GM23338 (cell line): Measurements from ENCODE around the gene RNASE2. TPM values are rescaled to one million over a fixed set of nuclear protein-coding genes. Genes with fewer than 3 reads are reported as not detected.

ENCODE experiments used
- ATAC-seq: fragments of 200-7000 bp; cut with Tn5 transposase; 3 replicates; pipeline ENCODE4 v1.9.1; 2020
- DNase-seq: peaks from one replicate; pipeline ENCODE4 v3.0.0-alpha.2; 2015; ENCODE audit warnings: low spot score
- H2AFZ ChIP-seq: fragments of 200-600 bp; sonication (generic); 2 replicates; pipeline ENCODE4 v1.8.0; 2016; ENCODE audit warnings: antibody characterized with exemption, mild to moderate bottlenecking, moderate library complexity
- H3F3A ChIP-seq: fragments of 200-600 bp; sonication (generic); replicated peaks from 2 replicates; pipeline ENCODE4 v1.8.0; 2017; ENCODE audit warnings: antibody characterized with exemption, mixed run types, low read depth
- H3K27ac ChIP-seq: fragments of 200-600 bp; sonication (generic); 2 replicates; pipeline ENCODE4 v1.6.1; 2016; ENCODE audit warnings: low read depth
- H3K27me3 ChIP-seq: fragments of 200-600 bp; sonication (generic); 2 replicates; pipeline ENCODE4 v1.8.0; 2016; ENCODE audit warnings: mild to moderate bottlenecking, mixed run types, moderate library complexity; ENCODE audit not compliant: insufficient read depth
- H3K36me3 ChIP-seq: fragments of 200-600 bp; sonication (generic); 2 replicates; pipeline ENCODE4 v1.8.0; 2016; ENCODE audit warnings: mild to moderate bottlenecking; ENCODE audit not compliant: insufficient read depth
- H3K4me1 ChIP-seq: fragments of 200-600 bp; sonication (generic); 2 replicates; pipeline ENCODE4 v1.8.0; 2016; ENCODE audit warnings: mild to moderate bottlenecking, moderate library complexity; ENCODE audit not compliant: insufficient read depth
- H3K4me2 ChIP-seq: fragments of 200-600 bp; sonication (generic); 2 replicates; pipeline ENCODE4 v1.7.1; 2017; ENCODE audit warnings: mixed run types
- H3K4me3 ChIP-seq: fragments of 200-600 bp; sonication (generic); 2 replicates; pipeline ENCODE4 v1.6.1; 2016; ENCODE audit warnings: mixed run types
- H3K79me2 ChIP-seq: fragments of 200-600 bp; sonication (generic); replicated peaks from 2 replicates; pipeline ENCODE4 v1.8.0; 2017; ENCODE audit warnings: mild to moderate bottlenecking; ENCODE audit not compliant: insufficient read depth
- H3K9me2 ChIP-seq: fragments of 200-600 bp; sonication (generic); 2 replicates; pipeline ENCODE4 v1.8.0; 2017; ENCODE audit not compliant: insufficient read depth
- H4K20me1 ChIP-seq: fragments of 200-600 bp; sonication (generic); replicated peaks from 2 replicates; pipeline ENCODE4 v1.8.0; 2017; ENCODE audit warnings: mild to moderate bottlenecking; ENCODE audit not compliant: insufficient read depth
- H3K27ac Mint-ChIP-seq: 2 replicates; pipeline ENCODE4 v1.8.0; 2020; ENCODE audit warnings: inconsistent platforms, mild to moderate bottlenecking, moderate library complexity, mixed read lengths
- H3K27me3 Mint-ChIP-seq: 3 replicates; pipeline ENCODE4 v1.8.0; 2022; ENCODE audit warnings: low read depth, mild to moderate bottlenecking, moderate library complexity, mixed read lengths, inconsistent platforms; ENCODE audit not compliant: insufficient read depth, poor library complexity
- H3K36me3 Mint-ChIP-seq: 3 replicates; pipeline ENCODE4 v1.8.0; 2021; ENCODE audit warnings: low read depth, mild to moderate bottlenecking, inconsistent platforms, moderate library complexity, mixed read lengths
- H3K4me1 Mint-ChIP-seq: 3 replicates; pipeline ENCODE4 v1.8.0; 2020; ENCODE audit warnings: mild to moderate bottlenecking, inconsistent platforms, mixed read lengths
- H3K4me3 Mint-ChIP-seq: 3 replicates; pipeline ENCODE4 v1.8.0; 2021; ENCODE audit warnings: moderate library complexity, mild to moderate bottlenecking, inconsistent platforms, mixed read lengths
- H3K9me3 Mint-ChIP-seq: 3 replicates; pipeline ENCODE4 v1.8.0; 2020; ENCODE audit warnings: moderate library complexity, mild to moderate bottlenecking, inconsistent platforms, mixed read lengths
- CREB1 ChIP-seq: fragments of 250-450 bp; sonication (Bioruptor Pico); IDR thresholded peaks from 2 replicates; pipeline ENCODE4 v1.5.0; 2020; ENCODE audit warnings: low read depth, mild to moderate bottlenecking, moderate library complexity
- CTCF ChIP-seq, 2 experiments: fragments of 200-600 bp in 1 of 2; sonication (generic) in 1 of 2; conservative IDR thresholded peaks; 2 replicates each; pipeline versions ENCODE4 v1.5.1 to v1.6.1; 2016 to 2017; ENCODE audit warnings: antibody characterized with exemption in 2 of 2, low read depth in 2 of 2, mild to moderate bottlenecking in 2 of 2, moderate library complexity in 1 of 2
- ETS1 ChIP-seq: IDR thresholded peaks from 2 replicates; pipeline ENCODE4 v1.6.1; 2016; ENCODE audit warnings: antibody characterized with exemption
- EZH2 ChIP-seq: fragments of 200-600 bp; sonication (generic); IDR thresholded peaks from one replicate; pipeline ENCODE4 v1.8.0; 2017; ENCODE audit warnings: antibody characterized with exemption, mild to moderate bottlenecking, low read depth; ENCODE audit not compliant: unreplicated experiment
- EZH2phosphoT487 ChIP-seq: fragments of 200-600 bp; sonication (generic); IDR thresholded peaks from one replicate; pipeline ENCODE4 v1.8.1; 2018; ENCODE audit warnings: antibody characterized with exemption; ENCODE audit not compliant: unreplicated experiment
- JUNB ChIP-seq: IDR thresholded peaks from one replicate; pipeline ENCODE4 v1.6.1; 2016; ENCODE audit warnings: antibody characterized with exemption; ENCODE audit not compliant: unreplicated experiment
- NANOG ChIP-seq: IDR thresholded peaks from 2 replicates; pipeline ENCODE4 v1.6.1; 2016; ENCODE audit warnings: antibody characterized with exemption, borderline replicate concordance
- POLR2AphosphoS5 ChIP-seq: IDR thresholded peaks from 2 replicates; pipeline ENCODE4 v1.6.1; 2016; ENCODE audit warnings: antibody characterized with exemption, low read depth
- REST ChIP-seq: IDR thresholded peaks from one replicate; pipeline ENCODE4 v1.6.1; 2018; ENCODE audit warnings: antibody characterized with exemption; ENCODE audit not compliant: unreplicated experiment
- STAT1 ChIP-seq: IDR thresholded peaks from one replicate; pipeline ENCODE4 v1.6.1; 2016; ENCODE audit warnings: antibody characterized with exemption; ENCODE audit not compliant: unreplicated experiment
- ZNF114 ChIP-seq: fragments of 250-450 bp; sonication (Bioruptor Pico); IDR thresholded peaks from 2 replicates; pipeline ENCODE4 v1.5.0; 2020; ENCODE audit warnings: mild to moderate bottlenecking, moderate library complexity
- ZNF331 ChIP-seq: fragments of 250-450 bp; sonication (Bioruptor Pico); IDR thresholded peaks from 2 replicates; pipeline ENCODE4 v1.5.0; 2020; ENCODE audit warnings: low read depth, mild to moderate bottlenecking, moderate library complexity
- ZNF462 ChIP-seq: fragments of 250-450 bp; sonication (Bioruptor Pico); IDR thresholded peaks from 2 replicates; pipeline ENCODE4 v1.5.0; 2020; ENCODE audit warnings: mild to moderate bottlenecking, moderate library complexity
- polyA plus RNA-seq: library from polyadenylated mRNA; unstranded; fragments of >200 nt; fragmentation: Nextera tagmentation; extraction: Ambion mirVana; gene quantifications from 2 replicates; pipeline ENCODE4 v1.2.1, GENCODE V29; 2016
- total RNA-seq: library from RNA; depleted of rRNA; stranded (reverse); fragments of >200 nt; shearing (Covaris generic); gene quantifications from 2 replicates; pipeline ENCODE4 v1.2.3, GENCODE V29; 2014

RNASE2 gene
- total and polyA plus RNA-seq, 2 experiments from 2014 or later: not detected

- no peaks in the 10 kb centered on the region for H4K20me1 ChIP-seq
- TF ChIP-seq ZNF462 (no peak), REST (no peak), ETS1 (no peak), STAT1 (no peak), EZH2 (no peak), NANOG (no peak), JUNB (no peak), ZNF114 (CRISPR knock-in tag) (no peak), ZNF331 (CRISPR knock-in tag) (no peak), CTCF (conservative IDR thresholded peaks at IDR 0.05; ENCODE audit: low read depth in 2 of 2) (no peak), EZH2phosphoT487 (no peak), POLR2AphosphoS5 (no peak), CREB1 (CRISPR knock-in tag) (no peak)
- H2AFZ ChIP-seq: 0 out of 2 replicates have a peak overlapping the region, but pooled peaks have one; percentile 69
- no peaks in the 10 kb centered on the region for H3K79me2 ChIP-seq
- H3K9me2 ChIP-seq: no peaks in the 10 kb centered on the region
- no peak overlapping the region for H3K4me3 Mint-ChIP-seq
- peaks cover 2% of the 10 kb centered on the region for H3K27me3 Mint-ChIP-seq
- H3K27me3 ChIP-seq: no peaks in the 10 kb centered on the region
- H3K27ac Mint-ChIP-seq: no peak overlapping the region
- ATAC-seq (no peak), DNase-seq (no peak)
- 0 out of 2 replicates have a peak, but pooled peaks cover under 1% of the 10 kb centered on the region for H3K4me1 ChIP-seq
- no peaks in the 10 kb centered on the region for H3F3A ChIP-seq
- H3K4me3 ChIP-seq: no peak overlapping the region
- H3K36me3 ChIP-seq: no peaks in the 10 kb centered on the region
- peaks cover 11% of the 10 kb centered on the region for H3K4me1 Mint-ChIP-seq
- no peak overlapping the region for H3K27ac ChIP-seq
- no peaks in the 10 kb centered on the region for H3K9me3 Mint-ChIP-seq
- no peak overlapping the region for H3K4me2 ChIP-seq
- no peaks in the 10 kb centered on the region for H3K36me3 Mint-ChIP-seq
These were observed 48.6 kb downstream of the RNASE2 start for GRCh38 chr14:21003788-21004346.
